Skeletal muscle satellite cell (primary cell): Measurements from ENCODE around the gene INSR.

Source experiments
- H3K27me3 ChIP-seq: 2 replicates; pipeline ENCODE4 v1.7.0; 2013; ENCODE audit warnings: low read length; ENCODE audit not compliant: control insufficient read depth, insufficient read depth
- H3K36me3 ChIP-seq: 2 replicates; pipeline ENCODE4 v1.7.0; 2013; ENCODE audit warnings: mild to moderate bottlenecking, control low read depth, low read length; ENCODE audit not compliant: insufficient read depth
- H3K4me1 ChIP-seq: 2 replicates; pipeline ENCODE4 v1.7.0; 2013; ENCODE audit warnings: low read length; ENCODE audit not compliant: control insufficient read depth, insufficient read depth
- H3K4me2 ChIP-seq: 2 replicates; pipeline ENCODE4 v1.7.0; 2013; ENCODE audit warnings: mild to moderate bottlenecking, low read length
- H3K4me3 ChIP-seq: 2 replicates; pipeline ENCODE4 v1.7.0; 2013; ENCODE audit warnings: low read length
- H3K9ac ChIP-seq: 2 replicates; pipeline ENCODE4 v1.7.0; 2013; ENCODE audit warnings: mild to moderate bottlenecking, low read depth, low read length, moderate library complexity
- H3K9me3 ChIP-seq: replicated peaks from 2 replicates; pipeline ENCODE4 v1.7.0; 2013; ENCODE audit warnings: mild to moderate bottlenecking, control low read depth, low read length

INSR gene

GRCh38 chr19:7125221-7125620 is 169.0 kb downstream of the INSR start:
- no peaks in the 10 kb centered on the region for H3K4me1 ChIP-seq
- no peak overlapping the region for H3K9ac ChIP-seq
- H3K9me3 ChIP-seq = peaks cover 8% of the 10 kb centered on the region
- peaks cover 20% of the 10 kb centered on the region for H3K36me3 ChIP-seq
- H3K27me3 ChIP-seq = no peaks in the 10 kb centered on the region
- no peak overlapping the region for H3K4me3 ChIP-seq
- H3K4me2 ChIP-seq = no peak overlapping the region

DNA sequence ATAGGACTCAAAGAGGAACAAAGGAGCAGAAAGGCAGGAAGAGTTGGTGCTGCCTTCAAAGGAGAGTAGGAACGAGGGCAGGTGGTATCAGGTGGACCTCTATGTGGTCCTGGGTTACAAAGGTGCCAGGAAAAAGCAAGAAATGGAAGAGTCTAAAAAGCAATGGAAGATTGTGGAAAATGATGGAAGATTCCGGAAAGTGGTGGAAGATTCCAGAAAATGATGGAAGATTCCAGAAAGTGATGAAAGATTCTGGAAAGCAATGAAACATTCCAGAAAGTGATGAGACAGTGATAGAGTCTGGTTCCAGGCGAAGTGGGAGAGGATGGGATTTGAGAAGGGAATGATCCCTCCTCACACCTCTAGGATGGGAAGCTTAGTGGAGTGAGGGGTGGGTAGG is 169.4 kb downstream of the INSR start:
- Histone ChIP-seq H3K4me2 (no peak overlapping the region), H3K4me1 (no peaks in the 10 kb centered on the region), H3K4me3 (no peak overlapping the region), H3K9ac (no peak overlapping the region), H3K36me3 (peaks cover 20% of the 10 kb centered on the region), H3K27me3 (no peaks in the 10 kb centered on the region), H3K9me3 (peaks cover 8% of the 10 kb centered on the region)

- peaks cover 20% of the 10 kb centered on the region for H3K36me3 ChIP-seq
- H3K4me3 ChIP-seq = no peak overlapping the region
- no peaks in the 10 kb centered on the region for H3K4me1 ChIP-seq
- no peak overlapping the region for H3K4me2 ChIP-seq
- no peak overlapping the region for H3K9ac ChIP-seq
- no peaks in the 10 kb centered on the region for H3K27me3 ChIP-seq
- peaks cover 8% of the 10 kb centered on the region for H3K9me3 ChIP-seq
These were observed 171.5 kb downstream of the INSR start for GRCh38 chr19:7122701-7123100.

GRCh38 chr19:7120499-7120898 is 173.7 kb downstream of the INSR start:
- Histone ChIP-seq H3K36me3 (peaks cover 10% of the 10 kb centered on the region), H3K4me3 (no peak overlapping the region), H3K27me3 (no peaks in the 10 kb centered on the region), H3K9ac (no peak overlapping the region), H3K4me1 (no peaks in the 10 kb centered on the region), H3K4me2 (no peak overlapping the region), H3K9me3 (no peaks in the 10 kb centered on the region)

GRCh38 chr19:7119582-7119981 is 174.6 kb downstream of the INSR start:
- H3K4me3 ChIP-seq = no peak overlapping the region
- H3K27me3 ChIP-seq = no peaks in the 10 kb centered on the region
- H3K9me3 ChIP-seq = no peaks in the 10 kb centered on the region
- peaks cover 4% of the 10 kb centered on the region for H3K36me3 ChIP-seq
- no peak overlapping the region for H3K9ac ChIP-seq
- H3K4me1 ChIP-seq = no peaks in the 10 kb centered on the region
- H3K4me2 ChIP-seq = no peak overlapping the region

GRCh38 chr19:7117248-7117647 is 177.0 kb downstream of the INSR start:
- H3K36me3 ChIP-seq = peaks cover 4% of the 10 kb centered on the region
- no peak overlapping the region for H3K4me2 ChIP-seq
- no peaks in the 10 kb centered on the region for H3K27me3 ChIP-seq
- H3K4me1 ChIP-seq = no peaks in the 10 kb centered on the region
- no peaks in the 10 kb centered on the region for H3K9me3 ChIP-seq
- no peak overlapping the region for H3K4me3 ChIP-seq
- H3K9ac ChIP-seq = no peak overlapping the region

GRCh38 chr19:7115721-7116120 is 178.5 kb downstream of the INSR start:
- H3K4me1 ChIP-seq = no peaks in the 10 kb centered on the region
- H3K36me3 ChIP-seq = peaks cover 4% of the 10 kb centered on the region
- no peak overlapping the region for H3K4me2 ChIP-seq
- no peak overlapping the region for H3K4me3 ChIP-seq
- H3K9ac ChIP-seq = no peak overlapping the region
- no peaks in the 10 kb centered on the region for H3K9me3 ChIP-seq
- H3K27me3 ChIP-seq = no peaks in the 10 kb centered on the region

- Histone ChIP-seq H3K4me3 (no peak overlapping the region), H3K4me2 (no peak overlapping the region), H3K9ac (no peak overlapping the region), H3K36me3 (peaks cover 4% of the 10 kb centered on the region), H3K9me3 (no peaks in the 10 kb centered on the region), H3K4me1 (no peaks in the 10 kb centered on the region), H3K27me3 (no peaks in the 10 kb centered on the region)
These were observed 181.0 kb downstream of the INSR start for GRCh38 chr19:7113233-7113632.

GRCh38 chr19:7112675-7113074 is 181.5 kb downstream of the INSR start:
- Histone ChIP-seq H3K9ac (no peak overlapping the region), H3K4me2 (no peak overlapping the region), H3K36me3 (peaks cover 4% of the 10 kb centered on the region)

DNA sequence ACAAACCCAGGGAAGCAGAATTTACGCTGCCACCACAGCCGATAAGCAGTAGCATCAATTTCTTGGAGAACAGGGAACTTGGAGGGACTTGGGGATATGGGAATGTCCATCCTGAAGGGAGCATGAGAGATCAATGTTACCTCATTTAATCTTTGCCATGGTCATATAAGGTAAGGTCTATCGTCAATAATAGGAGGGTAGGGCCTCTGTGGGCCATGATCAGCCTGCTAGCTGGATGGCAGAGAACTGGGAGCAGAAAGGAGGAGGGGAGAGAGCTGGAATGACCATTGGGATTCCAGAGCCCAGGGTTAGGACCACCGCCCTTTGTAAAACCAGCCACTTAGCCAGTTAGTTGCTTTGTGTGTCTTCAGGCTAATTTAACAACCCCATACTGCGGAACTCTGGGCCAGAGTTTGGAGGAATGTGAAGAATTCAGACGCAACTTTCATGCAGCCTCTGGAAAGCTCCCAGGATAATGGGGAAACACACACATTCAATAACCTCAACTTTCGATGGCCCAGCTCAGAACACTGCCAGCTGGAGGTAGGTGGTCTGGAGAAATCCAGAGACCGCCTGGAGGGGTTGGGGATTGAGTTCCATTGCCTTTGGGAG is 184.4 kb downstream of the INSR start:
- no peaks in the 10 kb centered on the region for H3K4me1 ChIP-seq
- H3K9me3 ChIP-seq = no peaks in the 10 kb centered on the region
- no peak overlapping the region for H3K4me3 ChIP-seq
- no peak overlapping the region for H3K9ac ChIP-seq
- H3K4me2 ChIP-seq = no peak overlapping the region
- no peaks in the 10 kb centered on the region for H3K36me3 ChIP-seq
- H3K27me3 ChIP-seq = peaks cover 4% of the 10 kb centered on the region

More at GRCh38 chr19:7112675-7113074, 181.5 kb downstream of the INSR start:
- Histone ChIP-seq H3K9me3 (no peaks in the 10 kb centered on the region), H3K4me3 (no peak overlapping the region), H3K4me1 (no peaks in the 10 kb centered on the region), H3K27me3 (no peaks in the 10 kb centered on the region)

- Histone ChIP-seq H3K9me3 (no peaks in the 10 kb centered on the region), H3K4me3 (no peak overlapping the region), H3K4me1 (no peaks in the 10 kb centered on the region), H3K36me3 (no peaks in the 10 kb centered on the region), H3K27me3 (peaks cover 7% of the 10 kb centered on the region), H3K9ac (no peak overlapping the region), H3K4me2 (no peak overlapping the region)
These were observed 187.2 kb downstream of the INSR start for GRCh38 chr19:7106711-7107657.
